ENCODE measurements around the gene ADAMTS6. TPM values are rescaled to one million over a fixed set of nuclear protein-coding genes. Genes with fewer than 3 reads are reported as not detected.

ADAMTS6 gene
- polyA plus RNA-seq, 2 of the 4 experiments (the other 2 are of a cell fraction): 0.22 to 0.66 TPM

- Histone ChIP-seq H3K4me1 (no peaks in the 10 kb centered on the region), H3K27ac (no peak overlapping the region), H3K4me2 (no peak overlapping the region), H3K4me3 (no peak overlapping the region), H3K9me3 (no peaks in the 10 kb centered on the region)
- ChIA-PET CTCF (interaction anchor here (1.5 to 1.6 kb wide), 2 partner anchors 23 to 25 kb away, joined by 5 to 7 read pairs; no protein-coding TSS in a partner anchor), POLR2A (no interaction called here)
- DNase-seq (ENCODE audit: low read depth in 1 of 2, low spot score in 1 of 2) (no peak), ATAC-seq (no peak), FAIRE-seq (no peak)
- TF ChIP-seq HDAC2 (IDR thresholded peaks at IDR 0.05): no peak
- TF ChIP-seq SREBF2 (IDR thresholded peaks at IDR 0.05): no peak
- no peak for TF ChIP-seq NPAS2 (CRISPR knock-in tag; IDR thresholded peaks at IDR 0.05; ENCODE audit: borderline replicate concordance)
- TF ChIP-seq, protein P1, sequence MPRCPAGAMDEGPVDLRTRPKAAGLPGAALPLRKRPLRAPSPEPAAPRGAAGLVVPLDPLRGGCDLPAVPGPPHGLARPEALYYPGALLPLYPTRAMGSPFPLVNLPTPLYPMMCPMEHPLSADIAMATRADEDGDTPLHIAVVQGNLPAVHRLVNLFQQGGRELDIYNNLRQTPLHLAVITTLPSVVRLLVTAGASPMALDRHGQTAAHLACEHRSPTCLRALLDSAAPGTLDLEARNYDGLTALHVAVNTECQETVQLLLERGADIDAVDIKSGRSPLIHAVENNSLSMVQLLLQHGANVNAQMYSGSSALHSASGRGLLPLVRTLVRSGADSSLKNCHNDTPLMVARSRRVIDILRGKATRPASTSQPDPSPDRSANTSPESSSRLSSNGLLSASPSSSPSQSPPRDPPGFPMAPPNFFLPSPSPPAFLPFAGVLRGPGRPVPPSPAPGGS (IDR thresholded peaks at IDR 0.05): no peak
- no peak for TF ChIP-seq JUN (IDR thresholded peaks at IDR 0.05)
- TF ChIP-seq ZFP36 (IDR thresholded peaks at IDR 0.05; ENCODE audit: borderline replicate concordance, partially characterized antibody): no peak
- TF ChIP-seq HEYL (CRISPR knock-in tag; IDR thresholded peaks at IDR 0.05): no peak
- TF ChIP-seq, protein P2, sequence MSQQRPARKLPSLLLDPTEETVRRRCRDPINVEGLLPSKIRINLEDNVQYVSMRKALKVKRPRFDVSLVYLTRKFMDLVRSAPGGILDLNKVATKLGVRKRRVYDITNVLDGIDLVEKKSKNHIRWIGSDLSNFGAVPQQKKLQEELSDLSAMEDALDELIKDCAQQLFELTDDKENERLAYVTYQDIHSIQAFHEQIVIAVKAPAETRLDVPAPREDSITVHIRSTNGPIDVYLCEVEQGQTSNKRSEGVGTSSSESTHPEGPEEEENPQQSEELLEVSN (IDR thresholded peaks at IDR 0.05; ENCODE audit: borderline replicate concordance, low read depth): no peak
- no peak for TF ChIP-seq HOXB13 (CRISPR knock-in tag; IDR thresholded peaks at IDR 0.05; ENCODE audit: low read depth)
- TF ChIP-seq HOXA7 (CRISPR knock-in tag; IDR thresholded peaks at IDR 0.05): no peak
- no peak for TF ChIP-seq POLR2A (IDR thresholded peaks at IDR 0.05; ENCODE audit: low read length)
- no peak for TF ChIP-seq FOSL2 (IDR thresholded peaks at IDR 0.05)
- TF ChIP-seq FOSL2 (CRISPR knock-in tag; IDR thresholded peaks at IDR 0.05): no peak
- TF ChIP-seq, protein P3, sequence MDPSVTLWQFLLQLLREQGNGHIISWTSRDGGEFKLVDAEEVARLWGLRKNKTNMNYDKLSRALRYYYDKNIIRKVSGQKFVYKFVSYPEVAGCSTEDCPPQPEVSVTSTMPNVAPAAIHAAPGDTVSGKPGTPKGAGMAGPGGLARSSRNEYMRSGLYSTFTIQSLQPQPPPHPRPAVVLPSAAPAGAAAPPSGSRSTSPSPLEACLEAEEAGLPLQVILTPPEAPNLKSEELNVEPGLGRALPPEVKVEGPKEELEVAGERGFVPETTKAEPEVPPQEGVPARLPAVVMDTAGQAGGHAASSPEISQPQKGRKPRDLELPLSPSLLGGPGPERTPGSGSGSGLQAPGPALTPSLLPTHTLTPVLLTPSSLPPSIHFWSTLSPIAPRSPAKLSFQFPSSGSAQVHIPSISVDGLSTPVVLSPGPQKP (IDR thresholded peaks at IDR 0.05; ENCODE audit: low read depth, low read length): no peak
- no peak for TF ChIP-seq FOXS1 (CRISPR knock-in tag; IDR thresholded peaks at IDR 0.05)
- no peak for TF ChIP-seq CHD4 (IDR thresholded peaks at IDR 0.05; ENCODE audit: borderline replicate concordance)
- no peak for TF ChIP-seq TFCP2L1 (CRISPR knock-in tag; IDR thresholded peaks at IDR 0.05)
- 52% methylated on average over 4 of the region's 4 CpGs for WGBS (ENCODE audit: missing lambda C conversion rate)
Observed at GRCh38 chr5:65459995-65460394, 21.7 kb downstream of the ADAMTS6 start.

GRCh38 chr5:65455064-65455463 lies 26.7 kb downstream of the ADAMTS6 start:
- Histone ChIP-seq H3K9me3 (no peaks in the 10 kb centered on the region), H3K27ac (no peak overlapping the region), H3K4me3 (no peak overlapping the region), H3K4me2 (no peak overlapping the region), H3K4me1 (no peaks in the 10 kb centered on the region)
- DNase-seq (ENCODE audit: low read depth in 1 of 2, low spot score in 1 of 2) (no peak), ATAC-seq (no peak), FAIRE-seq (no peak)
- TF ChIP-seq SREBF2 (IDR thresholded peaks at IDR 0.05): no peak
- TF ChIP-seq ESRRA (IDR thresholded peaks at IDR 0.05; ENCODE audit: borderline replicate concordance, low read length): no peak
- TF ChIP-seq CTCF (IDR thresholded peaks at IDR 0.05): no peak
- no peak for TF ChIP-seq CHD2 (IDR thresholded peaks at IDR 0.05; ENCODE audit: low read length, partially characterized antibody)
- TF ChIP-seq, protein P4, sequence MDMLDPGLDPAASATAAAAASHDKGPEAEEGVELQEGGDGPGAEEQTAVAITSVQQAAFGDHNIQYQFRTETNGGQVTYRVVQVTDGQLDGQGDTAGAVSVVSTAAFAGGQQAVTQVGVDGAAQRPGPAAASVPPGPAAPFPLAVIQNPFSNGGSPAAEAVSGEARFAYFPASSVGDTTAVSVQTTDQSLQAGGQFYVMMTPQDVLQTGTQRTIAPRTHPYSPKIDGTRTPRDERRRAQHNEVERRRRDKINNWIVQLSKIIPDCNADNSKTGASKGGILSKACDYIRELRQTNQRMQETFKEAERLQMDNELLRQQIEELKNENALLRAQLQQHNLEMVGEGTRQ (IDR thresholded peaks at IDR 0.05): no peak
- TF ChIP-seq CBX8 (IDR thresholded peaks at IDR 0.05): no peak
- no peak for TF ChIP-seq JUNB (IDR thresholded peaks at IDR 0.05)
- TF ChIP-seq TP53 (CRISPR knock-in tag; IDR thresholded peaks at IDR 0.05): no peak
- no peak for TF ChIP-seq RAD21 (conservative IDR thresholded peaks at IDR 0.05 in 1 of 2, IDR thresholded peaks at IDR 0.05 in 1 of 2)
- TF ChIP-seq, protein P3 (IDR thresholded peaks at IDR 0.05; ENCODE audit: low read depth, low read length): no peak
- no peak for TF ChIP-seq HEYL (CRISPR knock-in tag; IDR thresholded peaks at IDR 0.05)
- TF ChIP-seq MAZ (IDR thresholded peaks at IDR 0.05; ENCODE audit: borderline replicate concordance, low read depth, low read length): no peak
- no peak for TF ChIP-seq ZFP36 (IDR thresholded peaks at IDR 0.05; ENCODE audit: borderline replicate concordance, partially characterized antibody)
- no peak for TF ChIP-seq BHLHE40 (IDR thresholded peaks at IDR 0.05; ENCODE audit: low read depth, low read length)
- no peak for TF ChIP-seq ZSCAN20 (CRISPR knock-in tag; IDR thresholded peaks at IDR 0.05)
- no peak for TF ChIP-seq ZC3H11A (IDR thresholded peaks at IDR 0.05)
- WGBS (ENCODE audit: missing lambda C conversion rate): 69% methylated on average over 6 of the region's 6 CpGs
- ChIA-PET POLR2A (no interaction called here), CTCF (no interaction called here)
